H1 (cell line): ENCODE data around the gene CLASP2. TPM values are rescaled to one million over a fixed set of nuclear protein-coding genes. Genes with fewer than 3 reads are reported as not detected.

Experiments used
- CTCF ChIA-PET: fragments of 300-600 bp; sonication (Branson Sonifier 250); formaldehyde crosslinking; loops from one replicate; lab custom pipeline; 2021; ENCODE audit not compliant: partially characterized antibody; lab: Charles Lee
- POLR2A ChIA-PET: fragments of 300-600 bp; sonication (Branson Sonifier 250); formaldehyde crosslinking; loops from one replicate; lab custom pipeline; 2021; ENCODE audit warnings: inconsistent platforms; ENCODE audit not compliant: partially characterized antibody; lab: Charles Lee
- DNase-seq, 2 experiments: peaks; one replicate each; pipeline versions ENCODE4 v3.0.0 to v3.0.0-alpha.2; 2010 to 2022; ENCODE audit warnings: low spot score in 2 of 2, low read depth in 1 of 2, mixed read lengths in 1 of 2
- FAIRE-seq: peaks from 2 replicates; lab custom pipeline; 2011; peaks lifted over from hg19 to GRCh38; lab: Jason Lieb, UNC
- H2AFZ ChIP-seq: 2 replicates; pipeline ENCODE4 v1.8.1; 2012; ENCODE audit warnings: low read length, inconsistent platforms
- H2AK5ac ChIP-seq: 2 replicates; pipeline ENCODE4 v1.6.1; 2013; ENCODE audit warnings: low read depth, low read length
- H2BK120ac ChIP-seq: replicated peaks from 2 replicates; pipeline ENCODE3; 2013; ENCODE audit warnings: low read depth, low read length, inconsistent platforms
- H2BK12ac ChIP-seq: 2 replicates; pipeline ENCODE4 v1.6.1; 2013; ENCODE audit warnings: low read depth, low read length
- H2BK15ac ChIP-seq: 2 replicates; pipeline ENCODE4 v1.6.1; 2013; ENCODE audit warnings: low read length
- H2BK20ac ChIP-seq: 2 replicates; pipeline ENCODE4 v1.6.1; 2013; ENCODE audit warnings: low read length
- H2BK5ac ChIP-seq: 2 replicates; pipeline ENCODE4 v1.6.1; 2013; ENCODE audit warnings: low read depth, low read length
- H3K14ac ChIP-seq: 2 replicates; pipeline ENCODE4 v1.6.1; 2013; ENCODE audit warnings: inconsistent platforms; ENCODE audit not compliant: insufficient read length
- H3K18ac ChIP-seq: 2 replicates; pipeline ENCODE4 v1.6.1; 2013; ENCODE audit warnings: low read length; ENCODE audit errors: extremely low read depth
- H3K23ac ChIP-seq: 2 replicates; pipeline ENCODE4 v1.6.1; 2013; ENCODE audit warnings: inconsistent platforms; ENCODE audit not compliant: insufficient read length
- H3K23me2 ChIP-seq: 2 replicates; pipeline ENCODE4 v1.6.1; 2013; ENCODE audit warnings: low read depth, low read length
- H3K27ac ChIP-seq: 2 replicates; pipeline ENCODE4 v1.6.1; 2011; ENCODE audit warnings: low read depth, low read length, inconsistent platforms
- H3K27me3 ChIP-seq, 4 experiments: replicated peaks in 1 of 4; 1 replicate in 1 of 4; 2 replicates in 3 of 4; pipeline versions ENCODE4 v1.6.1 to v1.8.1; 2011 to 2013; ENCODE audit warnings: low read length in 3 of 4, mild to moderate bottlenecking in 3 of 4, inconsistent platforms in 2 of 4, mixed read lengths in 2 of 4, moderate library complexity in 1 of 4; ENCODE audit not compliant: control insufficient read depth in 3 of 4, insufficient read depth in 3 of 4; ENCODE audit errors: extremely low read depth in 1 of 4
- H3K36me3 ChIP-seq, 4 experiments: 2 replicates each; pipeline versions ENCODE4 v1.6.1 to v1.8.1; 2011 to 2013; ENCODE audit warnings: mild to moderate bottlenecking in 4 of 4, low read length in 3 of 4, moderate library complexity in 2 of 4, control low read depth in 1 of 4, inconsistent platforms in 1 of 4; ENCODE audit not compliant: insufficient read depth in 4 of 4, control insufficient read depth in 2 of 4
- H3K4ac ChIP-seq: replicated peaks from 2 replicates; pipeline ENCODE3; 2013; ENCODE audit warnings: low read length, low read depth, mixed read lengths, inconsistent platforms; ENCODE audit not compliant: insufficient read length
- H3K4me1 ChIP-seq, 4 experiments: replicated peaks in 1 of 4; 1 replicate in 1 of 4; 2 replicates in 3 of 4; pipeline versions ENCODE4 v1.6.1 to v1.8.1; 2011 to 2013; ENCODE audit warnings: low read length in 3 of 4, inconsistent platforms in 2 of 4, mixed read lengths in 1 of 4; ENCODE audit not compliant: insufficient read depth in 4 of 4, control insufficient read depth in 3 of 4
- H3K4me2 ChIP-seq, 2 experiments: 2 replicates each; pipeline versions ENCODE4 v1.6.1 to v1.8.1; 2011 to 2013; ENCODE audit warnings: low read depth in 2 of 2, low read length in 2 of 2, control low read depth in 1 of 2, inconsistent platforms in 1 of 2, mild to moderate bottlenecking in 1 of 2; ENCODE audit not compliant: insufficient read depth in 1 of 2
- H3K4me3 ChIP-seq, 4 experiments: fragments of 200-600, 300-600 bp in 1 of 4; sonication (generic), shearing (Covaris generic), sonication (Bioruptor Twin) in 1 of 4; 2 replicates each; pipeline versions ENCODE4 v1.5.1 to v1.8.1; 2011 to 2016; ENCODE audit warnings: low read length in 4 of 4, low read depth in 3 of 4, control low read depth in 2 of 4, inconsistent platforms in 2 of 4, mild to moderate bottlenecking in 2 of 4, mixed read lengths in 1 of 4, moderate library complexity in 1 of 4; ENCODE audit not compliant: insufficient read depth in 2 of 4; ENCODE audit errors: extremely low read depth in 1 of 4
- H3K56ac ChIP-seq: replicated peaks from 2 replicates; pipeline ENCODE3; 2013; ENCODE audit warnings: low read depth, mild to moderate bottlenecking, mixed read lengths, low read length, inconsistent platforms; ENCODE audit not compliant: insufficient read length
- H3K79me1 ChIP-seq: 2 replicates; pipeline ENCODE4 v1.6.1; 2013; ENCODE audit warnings: low read depth, low read length, control low read depth
- H3K79me2 ChIP-seq, 2 experiments: 2 replicates each; pipeline versions ENCODE4 v1.6.1 to v1.8.1; 2012 to 2013; ENCODE audit warnings: low read length in 2 of 2, mild to moderate bottlenecking in 2 of 2, inconsistent platforms in 1 of 2; ENCODE audit not compliant: insufficient read depth in 2 of 2, control insufficient read depth in 1 of 2
- H3K9ac ChIP-seq, 4 experiments: replicated peaks in 1 of 4; 1 replicate in 1 of 4; 2 replicates in 3 of 4; pipeline versions ENCODE4 v1.6.1 to v1.8.1; 2011 to 2013; ENCODE audit warnings: low read depth in 3 of 4, low read length in 3 of 4, control low read depth in 2 of 4, mild to moderate bottlenecking in 2 of 4, moderate library complexity in 2 of 4, inconsistent platforms in 1 of 4; ENCODE audit errors: extremely low read depth in 1 of 4
- H3K9me3 ChIP-seq, 2 experiments: 2 replicates each; pipeline versions ENCODE4 v1.6.1 to v1.8.1; 2012 to 2013; ENCODE audit warnings: mild to moderate bottlenecking in 2 of 2, moderate library complexity in 2 of 2, control low read depth in 1 of 2, inconsistent platforms in 1 of 2, low read depth in 1 of 2, low read length in 1 of 2, mixed read lengths in 1 of 2; ENCODE audit not compliant: insufficient read depth in 2 of 2
- H4K20me1 ChIP-seq, 2 experiments: replicated peaks in 1 of 2; 2 replicates each; pipeline versions ENCODE3 to v1.8.1; 2011 to 2013; ENCODE audit warnings: inconsistent platforms in 2 of 2, low read length in 2 of 2, mild to moderate bottlenecking in 1 of 2; ENCODE audit not compliant: insufficient read depth in 2 of 2, control insufficient read depth in 1 of 2
- H4K5ac ChIP-seq: 2 replicates; pipeline ENCODE4 v1.6.1; 2013; ENCODE audit warnings: low read length, low read depth, mixed read lengths, inconsistent platforms; ENCODE audit not compliant: insufficient read length
- H4K8ac ChIP-seq: 2 replicates; pipeline ENCODE4 v1.8.0; 2013; ENCODE audit warnings: mild to moderate bottlenecking, moderate library complexity, low read length, inconsistent platforms; ENCODE audit not compliant: insufficient read depth; ENCODE audit errors: extremely low read depth
- H4K91ac ChIP-seq: replicated peaks from 2 replicates; pipeline ENCODE3; 2013; ENCODE audit warnings: low read length, mixed read lengths, inconsistent platforms; ENCODE audit not compliant: insufficient read length
- ATF3 ChIP-seq: IDR thresholded peaks from 2 replicates; pipeline ENCODE4 v1.6.1; 2011; ENCODE audit warnings: low read depth, mild to moderate bottlenecking, low read length; ENCODE audit not compliant: insufficient read depth
- CTBP2 ChIP-seq: IDR thresholded peaks from 2 replicates; pipeline ENCODE4 v1.7.0; 2011; ENCODE audit warnings: borderline replicate concordance, mild to moderate bottlenecking, moderate library complexity, mixed read lengths, low read length; ENCODE audit not compliant: insufficient read depth, insufficient read length
- CTCF ChIP-seq, 3 experiments: IDR thresholded peaks; 1 replicate in 2 of 3; 2 replicates in 1 of 3; pipeline versions ENCODE4 v1.5.1 to v1.6.1; 2011; ENCODE audit warnings: low read length in 3 of 3, mild to moderate bottlenecking in 3 of 3, inconsistent platforms in 2 of 3, low read depth in 1 of 3, moderate library complexity in 1 of 3; ENCODE audit not compliant: insufficient read depth in 1 of 3; ENCODE audit errors: control extremely low read depth in 1 of 3
- E2F6 ChIP-seq: IDR thresholded peaks from 2 replicates; pipeline ENCODE4 v1.6.1; 2012; ENCODE audit warnings: inconsistent platforms
- HDAC2 ChIP-seq, 2 experiments: fragments of 300-600 bp in 1 of 2; sonication (generic) in 1 of 2; IDR thresholded peaks; 2 replicates each; pipeline ENCODE4 v1.6.1; 2011 to 2012; ENCODE audit warnings: low read depth in 2 of 2, low read length in 2 of 2, mild to moderate bottlenecking in 2 of 2, moderate library complexity in 2 of 2, borderline replicate concordance in 1 of 2, inconsistent platforms in 1 of 2
- KDM1A ChIP-seq: fragments of 200-600, 300-600 bp; sonication (generic); IDR thresholded peaks from 2 replicates; pipeline ENCODE4 v1.7.1; 2016; ENCODE audit warnings: mild to moderate bottlenecking, low read length, borderline replicate concordance
- RBBP5 ChIP-seq: IDR thresholded peaks from 2 replicates; pipeline ENCODE4 v1.7.1; 2012; ENCODE audit warnings: low read depth, mild to moderate bottlenecking, inconsistent platforms, low read length, moderate library complexity, borderline replicate concordance
- SIRT6 ChIP-seq: IDR thresholded peaks from one replicate; pipeline ENCODE4 v1.7.1; 2012; ENCODE audit warnings: low read length, inconsistent platforms
- SRF ChIP-seq: IDR thresholded peaks from 2 replicates; pipeline ENCODE4 v1.6.1; 2011; ENCODE audit warnings: mild to moderate bottlenecking, low read depth, low read length, moderate library complexity
- TCF12 ChIP-seq: IDR thresholded peaks from 2 replicates; pipeline ENCODE4 v1.6.1; 2011; ENCODE audit warnings: low read depth, mild to moderate bottlenecking, low read length
- WGBS, 2 experiments: shearing (Covaris generic) in 1 of 2; methylation state at CpG; one replicate each; pipeline versions ENCODE4 v1.1.6 to v1.1.7; 2013 to 2015; ENCODE audit warnings: low lambda C conversion rate in 2 of 2, mixed read lengths in 2 of 2, inconsistent platforms in 1 of 2, low coverage in 1 of 2, missing lambda C conversion rate in 1 of 2; ENCODE audit not compliant: insufficient replicate concordance in 2 of 2, insufficient coverage in 1 of 2, insufficient read length in 1 of 2; ENCODE audit errors: extremely low coverage in 1 of 2, missing lambda C conversion rate in 1 of 2; 5-methylcytosine and 5-hydroxymethylcytosine counted together
- polyA plus RNA-seq, 7 experiments: library from polyadenylated mRNA; depleted of rRNA in 3 of 7; stranded (reverse) in 5 of 7; unstranded in 2 of 7; fragments of >200 nt in 5 of 7; fragments of 200-250 nt in 2 of 7; gene quantifications; 1 replicate in 5 of 7; 2 replicates in 1 of 7; 4 replicates in 1 of 7; pipeline versions ENCODE4 v1.2.1 to v1.2.3, GENCODE V29; 2011 to 2013; ENCODE audit warnings: missing spikeins in 2 of 7, mixed read lengths in 2 of 7
- total RNA-seq: library from RNA; stranded (reverse); fragmentation: NEBNext Ultra II Directional; extraction: Animal tissue kit (Norgen Biotek cat#: 25700); gene quantifications from 2 replicates; pipeline ENCODE4 v1.2.1, GENCODE V29; 2021

CLASP2 gene
- total and polyA plus RNA-seq, 2 of the 8 experiments (the other 6 are each of a cell fraction or from before 2014, with no cell fraction given) = 21.7 to 58.0 TPM

GRCh38 chr3:33482111-33482521 lies 235.9 kb downstream of the CLASP2 start:
- Histone ChIP-seq H2AFZ (no peak overlapping the region), H3K4me2 (no peak overlapping the region), H3K4me1 (no peaks in the 10 kb centered on the region), H4K91ac (no peak overlapping the region), H2BK20ac (no peak overlapping the region), H3K27me3 (no peaks in the 10 kb centered on the region), H3K36me3 (no peaks in the 10 kb centered on the region), H2BK5ac (no peak overlapping the region), H2BK15ac (no peak overlapping the region), H3K4ac (no peak overlapping the region), H3K23me2 (no peaks in the 10 kb centered on the region), H2BK12ac (no peak overlapping the region), H3K18ac (no peak overlapping the region), H3K23ac (no peak overlapping the region), H3K56ac (no peak overlapping the region), H3K79me2 (no peaks in the 10 kb centered on the region), H3K4me3 (no peak overlapping the region), H4K5ac (no peak overlapping the region), H2BK120ac (no peak overlapping the region), H2AK5ac (no peak overlapping the region), H4K20me1 (no peaks in the 10 kb centered on the region), H4K8ac (no peak overlapping the region), H3K79me1 (no peaks in the 10 kb centered on the region), H3K27ac (no peak overlapping the region), H3K9me3 (peaks cover 17 to 22% of the 10 kb centered on the region in 2 experiments), H3K9ac (no peak overlapping the region), H3K14ac (no peak overlapping the region)
- ChIA-PET CTCF (no interaction called here), POLR2A (no interaction called here)
- WGBS, 2 experiments = 95% methylated on average over 1 of the region's 1 CpG; no CpG with 5 or more reads in 1 of the 2 experiments
- FAIRE-seq (no peak), DNase-seq (no peak)
- TF ChIP-seq CTCF (IDR thresholded peaks at IDR 0.05; ENCODE audit: control extremely low read depth in 1 of 3, insufficient read depth in 1 of 3, low read depth in 1 of 3, low read length in 3 of 3) (no peak), HDAC2 (IDR thresholded peaks at IDR 0.05; ENCODE audit: borderline replicate concordance in 1 of 2, low read depth in 2 of 2, low read length in 2 of 2) (no peak), SIRT6 (no peak), RBBP5 (no peak), CTBP2 (no peak), SRF (no peak), E2F6 (no peak), TCF12 (no peak), KDM1A (no peak), ATF3 (no peak)
